HG03439 (cell line): ENCODE measurements around the gene BCL2.

Experiments
- ATAC-seq: cut with Tn5 transposase; IDR thresholded peaks from one replicate; pipeline ENCODE4 v1.9.1; 2021; ENCODE audit warnings: mild to moderate bottlenecking, moderate library complexity; ENCODE audit not compliant: unreplicated experiment

BCL2 gene

DNA sequence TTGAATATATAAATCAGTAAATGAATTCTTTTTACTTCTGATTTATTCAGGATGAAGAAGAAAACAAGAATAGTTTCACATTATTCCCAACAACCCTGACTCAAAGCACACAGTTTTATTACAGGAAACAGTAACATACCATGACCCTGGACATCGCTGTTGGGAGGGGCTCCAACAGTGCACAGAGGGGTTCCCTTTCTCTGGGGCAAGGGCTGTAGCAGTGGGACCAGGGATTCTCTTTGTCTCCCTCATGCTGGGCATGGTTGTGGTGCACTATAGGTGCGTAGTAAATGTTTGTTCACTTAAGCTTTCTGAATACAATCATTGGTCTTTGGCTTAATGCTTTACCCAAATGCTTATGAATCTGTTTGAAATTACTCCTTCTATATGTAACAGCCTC, 189.4 kb downstream of the BCL2 start:
- no peak for ATAC-seq

DNA sequence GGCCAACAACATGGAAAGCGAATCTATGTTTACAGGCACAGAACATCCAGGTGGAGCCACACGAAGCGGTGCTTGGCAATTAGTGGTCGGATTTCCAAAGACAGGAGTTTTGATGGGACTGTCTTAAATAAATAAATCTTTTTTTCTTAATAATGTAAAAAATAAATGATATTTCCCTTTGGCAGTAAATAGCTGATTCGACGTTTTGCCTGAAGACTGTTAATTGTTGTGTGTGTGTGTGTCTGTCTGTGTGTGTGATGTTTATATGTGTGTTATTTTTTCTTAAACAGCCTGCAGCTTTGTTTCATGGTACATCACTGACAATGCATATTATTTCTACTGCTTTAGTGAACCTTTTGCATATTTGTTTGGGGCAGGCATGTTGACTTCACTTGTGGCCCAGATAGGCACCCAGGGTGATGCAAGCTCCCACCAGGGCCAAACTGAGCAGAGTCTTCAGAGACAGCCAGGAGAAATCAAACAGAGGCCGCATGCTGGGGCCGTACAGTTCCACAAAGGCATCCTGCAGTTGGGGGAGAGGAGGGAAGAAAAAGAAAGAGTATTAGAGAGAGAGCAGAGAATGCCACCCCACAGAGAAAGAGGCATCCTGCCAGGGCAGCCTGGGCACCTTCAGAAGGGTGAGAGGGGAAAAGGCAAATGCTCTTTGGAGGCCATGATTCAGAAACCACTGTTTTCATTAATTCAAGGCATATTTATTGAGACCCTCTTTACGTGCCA, 191.2 kb downstream of the BCL2 start:
- ATAC-seq, result no peak

DNA sequence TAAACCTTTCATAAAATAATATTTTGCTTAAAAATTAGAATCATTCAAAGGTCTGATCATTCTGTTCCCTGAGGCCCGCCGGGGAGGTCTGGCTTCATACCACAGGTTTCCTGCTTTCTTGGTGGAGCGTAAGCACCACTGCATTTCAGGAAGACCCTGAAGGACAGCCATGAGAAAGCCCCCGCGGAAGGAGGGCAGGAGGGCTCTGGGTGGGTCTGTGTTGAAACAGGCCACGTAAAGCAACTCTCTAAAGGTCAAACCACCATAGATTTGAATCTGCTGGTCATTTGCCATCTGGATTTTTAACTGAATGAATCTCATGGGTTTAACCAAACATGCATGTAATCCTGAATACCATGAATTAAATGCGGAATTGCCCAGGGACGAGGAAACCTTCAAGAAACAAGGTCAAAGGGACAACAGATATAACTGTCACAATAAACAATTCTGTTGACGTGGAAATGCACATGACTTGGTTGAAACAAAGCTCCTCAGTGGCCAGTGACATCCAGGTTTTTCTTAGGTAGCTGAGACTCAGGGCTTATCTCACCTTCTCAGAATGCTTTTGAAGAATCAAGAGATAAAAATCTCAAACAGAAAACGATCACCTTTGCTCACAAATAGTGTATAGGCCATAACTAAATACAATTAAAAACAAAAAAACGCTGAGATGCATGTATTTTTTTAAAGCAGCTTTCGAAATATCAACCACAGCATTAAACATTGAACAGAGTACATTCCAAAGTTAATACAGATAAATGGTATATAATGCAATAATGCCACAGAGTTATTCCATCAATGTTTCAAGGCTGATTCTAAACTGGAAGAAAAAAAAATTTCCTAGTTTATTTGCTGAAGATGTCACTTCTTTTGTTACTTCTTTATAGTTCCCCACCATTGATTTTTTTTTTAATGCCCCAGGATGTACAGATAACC, 193.2 kb downstream of the BCL2 start:
- ATAC-seq, result no peak

DNA sequence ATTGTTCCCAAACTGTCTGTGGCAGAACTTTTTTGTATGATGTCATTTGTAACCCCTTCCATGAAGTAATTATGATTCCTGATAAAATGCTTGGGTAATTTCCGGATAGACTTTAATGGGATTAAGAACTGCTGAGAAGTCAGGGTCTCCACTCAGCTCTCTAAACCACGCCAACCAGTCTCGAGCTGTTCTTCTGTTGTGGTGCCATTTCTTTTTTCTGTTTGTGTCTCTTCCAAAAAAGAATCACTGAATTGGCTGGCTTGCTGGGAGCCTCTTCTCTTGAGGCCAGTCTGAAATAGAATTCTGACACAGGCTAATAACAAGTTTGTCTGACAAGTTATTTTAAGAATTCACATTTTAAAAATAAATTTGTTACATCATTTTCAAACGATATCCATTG, 198.9 kb downstream of the BCL2 start:
- ATAC-seq, result no peak

DNA sequence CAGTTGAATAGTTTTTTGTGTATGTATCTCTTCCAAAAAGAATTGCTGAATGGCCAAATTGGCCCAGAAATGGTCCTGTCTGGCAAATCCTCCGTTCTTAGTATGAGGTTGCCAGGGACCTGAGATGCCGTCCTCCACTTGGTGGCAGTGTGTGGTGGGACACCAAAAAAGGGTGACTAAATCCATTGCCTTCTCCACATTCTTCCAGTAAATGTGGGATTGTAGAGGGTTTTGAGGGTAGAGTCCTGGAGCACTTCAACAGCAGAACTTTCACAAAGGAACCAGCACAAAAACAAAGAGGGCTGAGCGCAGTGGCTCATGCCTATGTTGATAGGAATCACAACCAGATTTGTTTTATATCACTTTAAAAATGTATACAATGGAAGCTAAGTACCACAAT, 199.9 kb downstream of the BCL2 start:
- ATAC-seq, result no peak

DNA sequence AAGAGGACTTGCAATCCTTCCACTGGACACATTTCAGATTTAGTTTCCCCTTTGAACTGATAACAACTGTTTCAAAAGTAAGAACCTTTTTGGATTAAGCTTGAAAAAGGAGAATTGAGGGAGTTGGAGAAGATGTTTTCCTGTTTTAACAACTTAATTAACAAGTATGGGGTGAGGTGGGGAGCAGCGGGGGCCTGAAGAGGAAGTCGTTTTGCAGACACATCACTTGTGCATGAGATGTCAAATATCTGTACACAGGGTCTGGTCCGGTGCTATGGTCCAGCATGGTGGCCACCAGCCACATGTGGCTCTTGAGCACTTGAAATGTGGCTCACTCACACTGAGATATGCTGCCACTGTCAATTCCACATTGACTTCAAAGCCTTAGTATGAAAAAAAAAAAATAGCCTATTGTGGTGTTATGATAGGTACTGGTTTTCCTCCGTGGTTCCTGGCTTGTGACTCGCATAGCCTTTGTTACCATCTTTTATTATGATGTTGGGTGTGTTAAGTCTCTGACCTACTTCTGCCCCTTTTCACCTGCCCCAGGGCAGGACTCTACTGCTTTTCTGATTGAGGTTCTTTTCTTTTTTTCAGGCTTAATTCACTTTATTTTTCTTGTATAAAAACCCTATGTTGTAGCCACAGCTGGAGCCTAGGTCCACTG, 205.5 kb downstream of the BCL2 start:
- no peak for ATAC-seq

DNA sequence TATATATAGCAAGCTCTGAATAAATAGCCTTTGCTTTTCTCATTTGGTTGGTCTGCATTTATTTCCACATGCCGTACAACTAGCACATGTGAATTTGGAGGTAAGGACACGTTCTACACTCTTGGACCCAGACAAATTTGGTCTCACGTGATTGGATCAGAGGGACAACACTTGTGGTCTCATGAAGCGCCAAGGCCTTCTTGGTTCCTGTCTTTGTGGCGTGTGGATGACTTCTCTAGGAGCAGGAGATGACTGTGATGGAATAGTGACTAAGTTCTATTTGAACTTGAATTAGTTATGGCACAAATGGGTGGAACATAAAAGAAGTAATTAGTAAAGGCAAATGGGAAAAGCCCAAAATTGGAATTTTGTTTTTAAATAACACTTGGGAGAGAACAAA, 206.9 kb downstream of the BCL2 start:
- ATAC-seq, result no peak

DNA sequence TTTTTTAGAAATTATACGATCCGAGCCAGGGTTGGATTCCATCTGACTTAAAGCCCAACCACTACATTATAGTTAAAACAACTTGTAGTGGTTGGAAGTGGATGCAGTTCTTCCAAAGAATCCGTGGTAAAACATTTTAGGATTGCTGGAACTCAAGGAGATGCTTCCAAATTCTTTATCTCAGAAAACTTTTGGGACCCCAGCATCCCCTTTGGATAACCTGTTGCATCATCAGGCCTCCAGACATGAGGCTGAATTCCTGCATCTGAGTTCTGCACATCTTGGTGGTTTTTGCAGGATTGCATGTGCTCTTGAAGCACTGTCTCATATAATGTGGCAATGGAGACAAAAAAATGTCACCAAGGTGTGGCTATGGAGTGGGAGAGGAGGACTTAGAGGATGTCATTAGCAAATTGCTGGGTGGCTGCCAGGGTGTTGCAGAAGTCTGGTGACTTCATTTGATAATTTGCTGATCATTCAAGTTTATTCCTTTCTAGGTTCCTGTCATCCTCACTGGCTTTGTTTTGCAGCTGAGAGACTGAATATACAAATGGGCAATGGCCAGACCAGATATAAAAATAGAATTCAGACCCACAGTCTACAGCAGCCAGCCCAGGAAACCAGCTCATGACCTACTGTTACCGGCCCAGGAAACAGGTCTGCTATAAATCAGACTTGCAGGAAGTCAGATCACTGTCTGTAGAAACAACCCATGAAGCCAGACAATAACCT, 207.7 kb downstream of the BCL2 start:
- ATAC-seq, result no peak

DNA sequence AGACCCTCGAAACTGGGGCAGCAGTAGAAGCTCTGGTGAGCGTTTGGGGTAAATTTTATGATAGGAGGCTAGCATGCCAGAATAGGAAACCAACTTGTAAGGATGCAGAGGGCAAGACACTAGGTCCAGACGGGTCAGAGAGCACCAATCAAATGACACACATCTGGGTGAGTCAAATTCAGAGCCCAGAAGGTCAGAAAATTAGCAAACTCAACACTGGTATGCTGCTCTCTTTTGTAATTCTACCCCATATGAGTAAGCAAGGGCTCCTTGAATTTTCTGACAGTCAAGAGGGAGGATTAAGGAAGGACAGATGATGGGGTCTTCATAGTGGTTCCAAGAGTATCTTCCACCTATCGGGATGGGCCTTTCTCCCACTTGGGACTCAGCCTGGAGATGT, 209.8 kb downstream of the BCL2 start:
- ATAC-seq, result no peak

DNA sequence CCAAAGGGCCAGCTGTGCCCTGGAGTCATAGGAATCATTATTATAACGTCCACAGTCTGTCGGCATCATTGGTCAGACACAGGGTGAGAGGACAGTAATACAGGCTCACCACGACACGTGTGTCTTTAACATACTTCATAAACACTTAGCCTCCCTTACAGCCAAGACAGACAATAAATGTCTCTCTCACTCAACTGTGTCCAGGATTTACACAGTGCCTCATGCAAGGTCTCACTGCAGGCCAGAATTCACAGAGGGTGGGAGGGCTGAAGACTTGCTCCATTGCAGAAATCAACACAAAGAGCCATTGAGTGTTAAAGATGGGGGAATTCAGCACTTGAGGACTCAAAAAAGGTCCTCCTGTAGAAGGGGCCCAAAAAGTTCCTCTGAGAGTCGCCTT, 210.5 kb downstream of the BCL2 start:
- ATAC-seq, result no peak

DNA sequence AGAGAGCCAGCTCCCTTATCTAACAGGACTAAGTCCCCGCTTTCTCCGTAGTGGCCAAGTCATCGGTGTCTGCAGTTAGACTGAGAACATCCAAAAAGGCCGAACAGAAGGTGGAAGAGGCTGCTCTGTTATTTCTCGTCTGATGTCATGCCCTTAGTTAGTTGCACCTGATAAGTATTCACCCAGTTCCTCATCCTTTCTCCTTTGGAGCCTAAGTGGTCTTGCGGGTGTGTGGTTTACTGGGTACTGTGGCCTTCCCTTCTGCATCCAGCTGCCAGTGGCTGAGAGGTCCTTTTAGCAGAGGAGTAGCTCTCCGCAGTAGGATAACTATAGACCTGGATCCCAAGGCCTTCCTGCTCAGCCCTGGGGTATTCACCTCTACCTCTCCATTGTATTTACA, 211.6 kb downstream of the BCL2 start:
- ATAC-seq, result no peak

DNA sequence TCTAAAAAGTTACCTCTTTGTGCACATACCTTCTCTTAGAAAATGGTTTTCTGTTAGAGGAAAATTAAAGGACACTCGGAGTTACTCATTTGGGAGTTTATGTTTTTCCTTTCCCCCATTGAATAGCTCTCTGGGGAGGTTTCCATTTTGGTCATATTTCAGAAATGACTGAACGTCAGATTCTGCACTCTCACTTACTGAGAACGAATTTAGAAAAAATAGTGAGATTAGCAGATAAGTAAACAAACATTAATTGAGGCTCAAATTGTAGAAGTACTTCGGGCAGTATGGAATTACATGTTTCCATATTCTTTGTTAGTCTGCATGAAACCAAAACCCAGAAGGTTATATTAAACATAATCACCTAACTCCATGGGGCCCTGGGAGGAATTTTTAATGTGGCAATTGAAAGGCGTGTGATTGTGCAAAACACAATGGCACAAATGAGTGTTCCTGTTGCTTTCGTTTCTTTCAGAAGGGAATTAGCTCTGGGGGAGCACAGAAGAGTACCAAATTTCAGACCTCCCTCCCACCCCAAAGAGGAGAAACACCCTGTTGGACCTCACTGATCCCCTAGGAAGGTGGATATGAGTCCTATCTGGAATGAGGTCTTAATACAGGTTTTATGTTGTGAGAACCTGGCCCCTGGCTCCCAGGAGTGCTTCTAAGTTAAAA, 212.3 kb downstream of the BCL2 start:
- peak; percentile 39 for ATAC-seq

DNA sequence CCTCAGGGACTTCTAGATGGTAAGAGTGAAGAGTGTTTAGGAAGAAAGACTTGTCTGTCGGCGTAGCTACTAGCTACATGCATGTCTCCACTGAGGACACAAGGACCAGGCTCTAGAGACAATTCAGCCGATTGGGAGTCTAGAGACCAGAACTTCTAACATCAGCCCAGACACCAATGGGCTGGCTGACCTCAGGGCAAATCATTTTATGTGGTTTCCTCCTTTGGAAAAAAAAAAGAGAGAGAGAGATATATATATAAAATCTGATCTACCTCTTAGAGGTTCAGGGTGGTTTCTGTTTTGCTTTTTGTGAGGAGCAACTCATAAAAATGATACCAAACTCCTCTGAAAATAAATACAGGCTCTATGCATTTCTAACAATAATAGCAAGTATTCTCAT, 212.8 kb downstream of the BCL2 start:
- peak; percentile 27 for ATAC-seq

DNA sequence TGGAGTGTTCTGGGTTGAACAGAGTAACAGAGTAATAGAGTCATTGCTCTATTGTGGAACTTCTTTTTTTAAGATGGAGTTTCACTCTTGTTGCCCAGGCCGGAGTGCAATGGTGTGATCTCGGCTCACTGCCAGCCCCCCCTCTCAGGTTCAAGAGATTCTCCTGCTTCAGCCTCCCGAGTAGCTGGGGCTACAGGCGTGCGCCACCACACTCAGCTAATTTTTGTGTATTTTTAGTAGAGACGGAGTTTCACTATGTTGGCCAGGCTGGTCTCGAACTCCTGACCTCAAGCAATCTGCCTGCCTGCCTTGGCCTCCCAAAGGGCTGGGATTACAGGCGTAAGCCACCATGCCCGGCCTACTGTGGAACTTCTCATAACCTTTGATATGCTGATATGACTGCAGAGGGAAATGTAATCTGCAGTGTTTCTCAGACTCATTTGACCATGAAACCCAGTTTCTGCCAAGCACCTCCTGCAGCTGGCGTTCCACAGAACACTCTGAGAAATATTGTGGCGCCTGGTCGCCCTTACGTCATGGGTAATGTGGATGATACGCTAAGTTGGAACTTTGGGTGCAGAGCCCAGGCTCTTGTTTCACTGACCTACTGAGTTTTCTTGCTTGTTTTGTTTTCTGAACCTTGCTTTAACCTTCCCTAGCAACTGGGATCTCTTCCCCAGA, 213.8 kb downstream of the BCL2 start:
- ATAC-seq, result peak; percentile 79

DNA sequence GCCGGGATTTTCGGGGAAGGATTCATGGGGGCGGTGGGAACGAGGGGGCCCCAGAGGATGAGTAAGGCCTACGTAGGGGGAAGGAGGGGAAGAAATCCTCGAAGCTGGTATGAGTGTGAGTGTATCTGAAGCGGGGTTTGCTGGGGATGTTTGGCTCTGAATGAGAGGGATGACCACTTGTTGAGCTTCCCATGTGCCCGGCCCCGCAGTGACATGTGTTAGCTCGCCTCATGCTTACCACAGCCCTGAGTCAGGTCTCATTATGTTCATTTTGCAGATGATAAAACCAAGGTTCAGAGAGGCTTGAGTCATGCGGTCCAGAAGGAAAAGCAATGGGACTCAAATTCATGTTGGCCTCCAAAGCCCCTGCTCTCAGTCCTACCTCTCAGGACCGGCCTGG, 214.7 kb downstream of the BCL2 start:
- no peak for ATAC-seq

DNA sequence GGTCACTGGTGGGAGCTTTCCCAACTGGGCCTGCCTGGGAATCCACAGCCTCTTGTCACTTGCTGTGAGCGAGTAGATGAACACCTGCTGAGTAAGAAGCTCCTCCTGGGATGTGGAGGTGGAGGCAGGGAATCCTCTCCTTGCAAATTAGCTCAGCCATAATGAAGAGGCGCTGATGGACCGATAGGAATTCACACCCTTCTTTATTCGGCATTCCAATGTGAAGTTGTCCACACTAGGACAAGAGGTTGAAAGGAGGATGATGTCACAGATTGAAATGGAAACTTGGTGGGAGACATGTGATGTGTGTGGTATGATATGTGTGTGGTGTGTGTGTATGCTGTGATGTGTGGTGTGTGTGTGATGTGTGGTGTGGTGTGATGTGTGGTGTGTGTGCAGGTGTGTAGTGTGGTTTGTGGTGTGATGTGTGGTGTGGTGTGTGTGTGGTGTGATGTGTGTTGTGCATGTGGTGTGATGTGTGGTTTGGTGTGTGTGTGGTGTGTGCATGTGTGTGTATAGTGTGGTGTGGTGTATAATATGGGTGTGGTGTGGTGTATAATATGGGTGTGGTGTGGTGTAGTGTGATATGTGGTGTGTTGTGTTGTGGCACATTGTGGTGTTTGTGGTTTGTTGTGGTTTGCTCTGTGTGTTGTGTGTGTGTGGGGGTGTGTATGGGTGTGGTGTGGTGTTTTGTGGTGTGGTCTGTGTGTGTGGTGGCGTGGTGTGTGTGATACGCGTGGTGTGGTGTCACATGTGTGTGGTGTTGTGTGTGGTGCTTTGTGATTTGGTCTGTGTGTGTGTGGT, 216.4 kb downstream of the BCL2 start:
- no peak for ATAC-seq

DNA sequence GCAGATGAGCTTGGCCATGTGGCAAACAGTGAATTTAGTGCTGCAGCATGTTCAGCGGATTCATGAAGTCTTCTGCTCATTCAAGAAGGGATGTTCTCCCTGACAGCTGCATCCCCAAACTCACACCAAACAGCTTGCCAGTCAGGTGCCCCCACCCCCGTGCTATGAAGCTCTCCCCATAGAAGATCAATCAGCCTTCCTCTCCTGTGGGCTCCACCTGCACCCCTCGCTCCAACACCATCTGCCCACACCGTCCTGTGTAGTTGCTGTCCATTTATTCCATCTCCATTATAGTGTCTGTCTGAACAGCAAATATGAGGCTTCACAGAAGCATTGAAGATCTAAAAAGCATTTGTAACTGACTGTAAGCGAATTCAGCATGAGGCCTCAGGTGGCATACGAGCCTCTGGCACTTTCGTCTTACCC, 218.9 kb downstream of the BCL2 start:
- no peak for ATAC-seq

DNA sequence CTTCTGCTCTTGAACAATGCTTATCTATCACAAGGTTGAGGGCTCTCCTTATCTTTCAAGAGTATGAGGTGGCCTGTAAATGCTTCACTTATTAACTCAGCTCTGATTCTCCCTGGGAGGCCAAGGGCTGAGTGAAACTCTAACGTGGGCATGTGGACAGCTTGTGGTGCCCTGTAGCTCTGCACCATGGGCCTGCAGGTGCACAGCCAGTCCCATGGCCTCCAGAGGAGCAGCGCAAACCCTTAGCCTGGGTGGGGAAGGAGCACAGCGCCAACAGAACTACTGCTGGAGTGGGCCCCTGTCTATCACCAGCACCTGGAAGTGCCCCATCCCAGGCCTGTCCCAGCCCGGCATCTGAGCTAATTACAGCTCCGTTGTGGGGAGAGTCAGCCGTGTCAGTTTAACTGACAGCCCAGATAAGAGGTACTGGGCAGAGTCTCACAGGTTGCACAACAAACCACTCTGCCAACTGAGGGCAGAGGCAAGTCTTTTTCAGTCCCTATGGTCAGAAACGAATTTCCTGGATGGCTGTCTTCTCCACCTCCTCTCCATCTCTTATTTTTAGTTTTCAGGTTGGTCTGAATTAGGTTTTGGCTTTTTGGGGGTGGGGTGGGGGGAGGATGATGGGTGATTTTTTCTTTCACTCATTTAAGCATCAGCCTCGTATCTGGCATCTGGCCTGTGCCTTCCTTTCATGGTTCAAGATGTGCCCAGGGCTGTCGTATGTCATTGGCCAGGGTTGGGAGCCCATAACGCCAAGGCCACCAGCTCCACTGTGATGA, 219.5 kb downstream of the BCL2 start:
- no peak for ATAC-seq
